Measurements from ENCODE around the gene CPEB1. TPM values are rescaled to one million over a fixed set of nuclear protein-coding genes. Genes with fewer than 3 reads are reported as not detected.

Gene CPEB1
- total RNA-seq, 1 experiment from 2014 or later, result 1.0 TPM

GRCh38 chr15:82599862-82600261, 47.3 kb downstream of the CPEB1 start:
- no peaks in the 10 kb centered on the region for H3K9me3 Mint-ChIP-seq
- no peak for DNase-seq
- H4K91ac ChIP-seq (ENCODE audit: insufficient read length, low read depth, low read length), result no peak overlapping the region
- H4K5ac ChIP-seq (ENCODE audit: insufficient read length, low read depth, low read length), result no peak overlapping the region
- H3K4ac ChIP-seq (ENCODE audit: low read depth, low read length), result no peak overlapping the region
- H3K4me1 Mint-ChIP-seq, result no peaks in the 10 kb centered on the region; a peak in 1 of 4 replicates
- H2AFZ ChIP-seq (ENCODE audit: low read length), result no peak overlapping the region
- no peak overlapping the region for H3K23ac ChIP-seq (ENCODE audit: insufficient read length, low read depth, low read length)
- H3K23me2 ChIP-seq (ENCODE audit: insufficient read length, low read depth, low read length, poor library complexity, severe bottlenecking), result no peaks in the 10 kb centered on the region
- no peak overlapping the region for H4K8ac ChIP-seq (replicated peaks; ENCODE audit: insufficient read length, low read depth, low read length)
- H3K18ac ChIP-seq (ENCODE audit: insufficient read length, low read depth, low read length), result no peak overlapping the region
- H3K27ac Mint-ChIP-seq, result no peak overlapping the region
- no peak overlapping the region for H2AK5ac ChIP-seq (ENCODE audit: insufficient read length, low read length)
- no peaks in the 10 kb centered on the region for H3K79me2 ChIP-seq (ENCODE audit: insufficient read depth, low read length)
- no peak overlapping the region for H3K14ac ChIP-seq (ENCODE audit: insufficient read depth, low read length)
- WGBS (ENCODE audit: extremely low coverage, insufficient read length, low lambda C conversion rate), result no CpG with 5 or more reads among the region's 1 CpG
- no peaks in the 10 kb centered on the region for H3K36me3 Mint-ChIP-seq (ENCODE audit: insufficient read depth in 1 of 3, low read depth in 3 of 3)
- H2BK120ac ChIP-seq (ENCODE audit: low read depth, low read length, poor library complexity, severe bottlenecking), result no peak overlapping the region
- H3K4me3 Mint-ChIP-seq, result no peak overlapping the region
- H3K4me1 ChIP-seq (ENCODE audit: insufficient read depth, low read length), result no peaks in the 10 kb centered on the region
- H3K4me2 ChIP-seq (ENCODE audit: insufficient read depth, insufficient read length, low read length), result no peak overlapping the region
- no peaks in the 10 kb centered on the region for H4K20me1 ChIP-seq (ENCODE audit: control insufficient read depth, insufficient read depth, insufficient read length)
- no peak overlapping the region for H3K56ac ChIP-seq (ENCODE audit: insufficient read length, low read depth, low read length)
- H3K9ac ChIP-seq (ENCODE audit: extremely low read depth, insufficient read length, low read length), result no peak overlapping the region
- no peak overlapping the region for H2BK5ac ChIP-seq (ENCODE audit: insufficient read length, low read length)
- H3K27me3 ChIP-seq (ENCODE audit: insufficient read depth, low read length), result no peaks in the 10 kb centered on the region
- no peaks in the 10 kb centered on the region for H3K79me1 ChIP-seq (ENCODE audit: insufficient read depth, low read depth, low read length, poor library complexity, severe bottlenecking)
- no peaks in the 10 kb centered on the region for H3K9me3 ChIP-seq (ENCODE audit: control insufficient read depth, low read depth, low read length)
- H2BK15ac ChIP-seq (ENCODE audit: low read depth, low read length), result no peak overlapping the region
- H3K27me3 Mint-ChIP-seq (ENCODE audit: low read depth), result peaks cover 1% of the 10 kb centered on the region; the same call in 1 of the 2 replicates
- no peak overlapping the region for H2BK12ac ChIP-seq (ENCODE audit: insufficient read length, low read depth, low read length)
- no peak overlapping the region for H3T11ph ChIP-seq (ENCODE audit: low read length)
- TF ChIP-seq CTCF (conservative IDR thresholded peaks at IDR 0.05), result no peak
- H3K27ac ChIP-seq (ENCODE audit: insufficient read length, low read depth, low read length), result no peak overlapping the region
- no peak overlapping the region for H2BK20ac ChIP-seq (ENCODE audit: low read depth, low read length, poor library complexity, severe bottlenecking)

All from H9 (cell line).